AG08395 (cell line): Measurements from ENCODE around the gene IFNAR1.
"Not testable (repeated sequence)": the region's sequence is repeated elsewhere in the genome, so short reads cannot be mapped to it uniquely, and the experiment has no call there.

Experiments used
- DNase-seq: peaks from one replicate; pipeline ENCODE4 v3.0.0; 2012; ENCODE audit warnings: mixed read lengths, low spot score

IFNAR1 gene

GRCh38 chr21:33377221-33377920 lies 52.6 kb downstream of the IFNAR1 start:
- DNase-seq: no peak

GRCh38 chr21:33378081-33378480 lies 53.3 kb downstream of the IFNAR1 start:
- DNase-seq: no peak

GRCh38 chr21:33379934-33380333 lies 55.2 kb downstream of the IFNAR1 start:
- DNase-seq: peak; percentile 54

- peak; percentile 93 for DNase-seq
Observed at GRCh38 chr21:33380483-33380998, 55.8 kb downstream of the IFNAR1 start.

- DNase-seq: not testable (repeated sequence)
Observed at GRCh38 chr21:33381381-33381780, 56.6 kb downstream of the IFNAR1 start.

GRCh38 chr21:33383056-33383888 lies 58.5 kb downstream of the IFNAR1 start:
- peak; percentile 44 for DNase-seq

- no peak for DNase-seq
Observed at GRCh38 chr21:33384841-33385331, 60.1 kb downstream of the IFNAR1 start.

GRCh38 chr21:33386222-33386784 lies 61.5 kb downstream of the IFNAR1 start:
- DNase-seq: no peak

GRCh38 chr21:33387294-33387693 lies 62.5 kb downstream of the IFNAR1 start:
- DNase-seq: no peak

- no peak for DNase-seq
Observed at GRCh38 chr21:33388188-33388587, 63.4 kb downstream of the IFNAR1 start.

GRCh38 chr21:33390479-33390878 lies 65.7 kb downstream of the IFNAR1 start:
- no peak for DNase-seq

GRCh38 chr21:33391656-33392055 lies 66.9 kb downstream of the IFNAR1 start:
- DNase-seq: no peak

- DNase-seq: no peak
Observed at GRCh38 chr21:33392284-33392985, 67.7 kb downstream of the IFNAR1 start.

- DNase-seq: no peak
Observed at GRCh38 chr21:33393348-33393747, 68.6 kb downstream of the IFNAR1 start.

- DNase-seq: no peak
Observed at GRCh38 chr21:33394260-33394659, 69.5 kb downstream of the IFNAR1 start.

GRCh38 chr21:33395891-33396331 lies 71.1 kb downstream of the IFNAR1 start:
- no peak for DNase-seq

GRCh38 chr21:33396436-33396835 lies 71.7 kb downstream of the IFNAR1 start:
- no peak for DNase-seq

GRCh38 chr21:33396951-33397350 lies 72.2 kb downstream of the IFNAR1 start:
- peak; percentile 29 for DNase-seq

GRCh38 chr21:33397717-33398116 lies 72.9 kb downstream of the IFNAR1 start:
- DNase-seq: no peak

- DNase-seq: no peak
Observed at GRCh38 chr21:33398361-33398760, 73.6 kb downstream of the IFNAR1 start.

- DNase-seq: peak; percentile 52
Observed at GRCh38 chr21:33401630-33401992, 76.8 kb downstream of the IFNAR1 start.
